HUES6 (cell line): ENCODE data around the gene EFNA3.

ENCODE experiments used
- H3K27ac ChIP-seq: 2 replicates; pipeline ENCODE4 v1.7.0; 2013; ENCODE audit warnings: low read depth, mild to moderate bottlenecking, low read length, inconsistent platforms
- H3K27me3 ChIP-seq: 2 replicates; pipeline ENCODE4 v1.6.1; 2013; ENCODE audit warnings: low read length; ENCODE audit not compliant: control insufficient read depth, insufficient read depth
- H3K36me3 ChIP-seq: 2 replicates; pipeline ENCODE4 v1.6.1; 2013; ENCODE audit warnings: low read length; ENCODE audit not compliant: control insufficient read depth, insufficient read depth
- H3K4me1 ChIP-seq: 2 replicates; pipeline ENCODE4 v1.6.1; 2013; ENCODE audit warnings: low read length; ENCODE audit not compliant: control insufficient read depth, insufficient read depth
- H3K4me3 ChIP-seq: 2 replicates; pipeline ENCODE4 v1.5.1; 2013; ENCODE audit warnings: low read depth, low read length
- H3K9ac ChIP-seq: one replicate; pipeline ENCODE4 v1.6.1; 2013; ENCODE audit warnings: mild to moderate bottlenecking, low read length
- H3K9me3 ChIP-seq: 2 replicates; pipeline ENCODE4 v1.6.1; 2013; ENCODE audit warnings: low read depth, low read length; ENCODE audit not compliant: control insufficient read depth, insufficient read depth

EFNA3 gene

DNA sequence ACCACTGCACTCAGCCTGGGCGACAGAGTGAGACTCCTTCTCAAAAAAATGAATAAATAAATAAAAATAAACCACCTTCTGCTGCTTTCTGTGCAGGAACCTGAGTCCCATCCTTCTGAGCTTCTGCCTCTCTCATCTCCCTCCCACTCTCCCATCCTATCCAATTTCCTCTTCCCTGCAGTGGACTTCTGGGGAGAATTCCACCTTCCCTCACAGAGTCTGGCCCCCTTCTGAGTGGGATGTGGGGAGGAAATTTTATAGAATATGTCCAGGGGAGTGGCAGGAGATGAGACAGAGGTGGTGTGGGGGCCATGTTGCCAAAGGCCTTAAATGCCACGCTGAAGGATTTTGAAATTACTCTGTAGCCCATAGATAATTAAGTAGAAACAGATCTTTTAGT is 43.7 kb downstream of the EFNA3 start:
- Histone ChIP-seq H3K36me3 (no peaks in the 10 kb centered on the region), H3K4me1 (peaks cover 27% of the 10 kb centered on the region), H3K27me3 (peaks cover 51% of the 10 kb centered on the region), H3K9me3 (no peaks in the 10 kb centered on the region), H3K9ac (no peak overlapping the region), H3K27ac (no peak overlapping the region), H3K4me3 (no peak overlapping the region)

DNA sequence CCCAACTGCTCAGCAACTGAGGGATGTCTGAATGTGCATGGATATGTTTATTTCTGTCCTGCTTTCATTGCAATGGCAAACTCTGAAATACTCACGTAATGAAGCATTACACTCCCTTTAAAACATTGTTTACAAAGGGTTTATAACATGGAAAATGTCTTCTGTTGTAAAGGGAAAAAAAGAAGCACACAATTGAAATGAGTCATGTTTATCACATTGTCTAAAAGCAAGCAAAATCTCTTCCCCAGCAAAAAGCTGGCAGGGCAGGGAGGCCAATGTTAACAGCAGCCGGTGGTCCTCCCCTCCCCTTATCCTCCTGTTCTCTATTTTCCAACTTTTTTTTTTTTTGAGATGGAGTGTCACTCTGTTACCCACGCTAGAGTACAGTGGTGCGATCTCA is 45.2 kb downstream of the EFNA3 start:
- no peak overlapping the region for H3K4me3 ChIP-seq
- H3K9me3 ChIP-seq, result no peaks in the 10 kb centered on the region
- H3K27ac ChIP-seq, result no peak overlapping the region
- no peak overlapping the region for H3K9ac ChIP-seq
- H3K4me1 ChIP-seq, result peaks cover 36% of the 10 kb centered on the region
- no peaks in the 10 kb centered on the region for H3K36me3 ChIP-seq
- peaks cover 65% of the 10 kb centered on the region for H3K27me3 ChIP-seq

DNA sequence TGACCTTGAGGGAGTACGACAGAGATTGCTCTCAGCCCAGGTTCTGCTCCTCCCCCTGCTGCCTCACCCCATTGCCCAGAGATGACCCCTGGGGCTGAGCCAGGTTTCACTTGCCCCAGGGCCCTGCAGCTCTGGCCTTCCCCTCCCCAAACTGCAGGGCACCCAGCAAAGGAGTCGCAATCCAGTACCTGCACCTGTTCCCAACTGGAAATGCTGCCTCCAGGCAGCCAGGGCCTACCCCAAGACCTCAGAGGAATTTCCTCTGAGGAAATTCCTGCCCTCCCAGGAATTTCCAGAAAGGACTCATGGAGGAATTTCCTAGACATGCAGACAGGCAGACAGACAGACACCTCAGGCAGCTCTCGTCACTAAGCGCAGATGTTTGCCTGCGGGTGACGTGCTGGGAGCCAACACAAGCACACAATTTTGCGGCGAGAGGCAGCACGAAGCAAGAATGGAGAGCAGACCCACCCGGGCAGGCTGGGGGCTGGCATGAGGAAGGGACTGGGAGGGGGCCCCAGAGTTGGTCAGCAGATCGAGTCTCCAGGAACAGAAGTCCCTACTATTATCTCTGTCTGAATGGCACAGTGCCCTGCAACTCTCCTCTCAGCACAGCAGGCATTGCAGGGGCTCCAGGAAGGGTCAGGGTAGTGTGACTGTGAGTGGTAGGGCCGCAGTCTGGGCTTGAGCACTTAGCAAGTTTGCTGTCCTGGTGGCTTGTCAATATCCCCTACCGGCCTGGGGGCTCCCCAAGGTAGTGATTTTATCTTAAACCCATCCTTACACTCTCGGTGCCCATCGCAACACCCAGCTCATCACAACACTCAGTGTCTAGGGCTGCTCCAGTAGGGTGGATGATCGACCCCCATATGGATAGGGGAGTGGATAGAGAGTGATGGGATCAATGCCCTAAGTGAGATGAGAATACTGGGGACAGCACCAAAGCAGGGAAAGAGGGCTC is 46.1 kb downstream of the EFNA3 start:
- Histone ChIP-seq H3K4me1 (peaks cover 46% of the 10 kb centered on the region), H3K27me3 (peaks cover 72% of the 10 kb centered on the region), H3K36me3 (no peaks in the 10 kb centered on the region), H3K9ac (no peak overlapping the region), H3K9me3 (no peaks in the 10 kb centered on the region), H3K4me3 (0 out of 2 replicates have a peak overlapping the region, but pooled peaks have one; percentile 84), H3K27ac (no peak overlapping the region)

DNA sequence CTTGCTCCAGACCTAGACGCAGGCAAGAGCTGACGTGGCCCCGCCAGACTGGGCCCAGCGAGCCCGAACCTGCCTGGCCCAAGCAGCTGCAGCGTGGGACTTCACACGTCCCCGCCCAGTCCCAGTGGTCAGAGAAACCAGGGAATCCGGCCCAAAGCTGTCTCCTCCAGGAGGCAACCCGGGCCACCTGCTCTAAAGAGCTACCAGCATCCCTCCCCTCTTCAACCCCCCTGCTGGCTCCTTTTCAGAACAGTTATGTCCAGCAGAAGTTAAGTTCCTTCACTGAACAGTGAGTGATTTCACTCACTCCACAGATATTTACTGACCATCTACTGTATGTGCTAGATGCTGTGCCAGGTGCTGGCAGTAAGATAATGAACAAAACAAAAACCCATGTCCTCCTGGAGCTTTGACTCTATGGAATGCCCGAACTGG is 46.9 kb downstream of the EFNA3 start:
- no peaks in the 10 kb centered on the region for H3K9me3 ChIP-seq
- peaks cover 52% of the 10 kb centered on the region for H3K4me1 ChIP-seq
- peaks cover 65% of the 10 kb centered on the region for H3K27me3 ChIP-seq
- peak overlapping the region; percentile 11 for H3K9ac ChIP-seq
- H3K36me3 ChIP-seq, result no peaks in the 10 kb centered on the region
- peak overlapping the region; percentile 84 for H3K4me3 ChIP-seq
- H3K27ac ChIP-seq, result no peak overlapping the region

DNA sequence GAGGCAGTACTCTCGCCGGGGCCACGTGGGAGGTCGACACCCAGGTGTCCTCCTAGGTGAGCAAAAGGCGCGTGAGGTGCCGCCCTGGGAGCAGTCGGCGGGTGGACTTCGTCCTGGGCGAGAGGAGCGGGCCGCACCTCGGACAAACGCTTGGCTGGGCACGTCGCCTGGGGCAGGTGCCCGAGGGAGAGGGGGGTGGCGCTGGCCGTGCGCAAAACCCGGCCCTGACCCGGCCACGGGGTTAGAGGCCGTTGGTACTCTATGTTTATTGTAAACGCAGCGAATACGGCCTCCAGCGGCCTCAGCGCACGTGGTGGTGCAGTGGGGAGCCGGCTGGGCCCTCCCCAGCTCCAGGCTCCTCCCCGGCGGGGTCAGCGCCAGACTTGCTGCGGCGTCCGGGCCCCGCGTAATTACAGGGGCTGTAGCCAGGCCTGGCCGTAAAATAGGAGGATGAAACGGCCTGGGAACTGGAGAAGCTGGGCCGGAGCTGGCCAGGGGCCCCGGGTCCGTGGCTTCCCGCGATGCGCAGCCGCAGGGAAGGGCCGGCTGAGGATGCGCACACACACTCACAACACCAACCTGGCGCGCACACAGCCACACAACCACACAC is 47.4 kb downstream of the EFNA3 start:
- peaks cover 54% of the 10 kb centered on the region for H3K4me1 ChIP-seq
- peak overlapping the region; percentile 11 for H3K9ac ChIP-seq
- no peak overlapping the region for H3K27ac ChIP-seq
- peak overlapping the region; percentile 84 for H3K4me3 ChIP-seq
- peaks cover under 1% of the 10 kb centered on the region; the same call in 1 of the 2 replicates for H3K36me3 ChIP-seq
- H3K9me3 ChIP-seq, result no peaks in the 10 kb centered on the region
- H3K27me3 ChIP-seq, result peaks cover 69% of the 10 kb centered on the region

DNA sequence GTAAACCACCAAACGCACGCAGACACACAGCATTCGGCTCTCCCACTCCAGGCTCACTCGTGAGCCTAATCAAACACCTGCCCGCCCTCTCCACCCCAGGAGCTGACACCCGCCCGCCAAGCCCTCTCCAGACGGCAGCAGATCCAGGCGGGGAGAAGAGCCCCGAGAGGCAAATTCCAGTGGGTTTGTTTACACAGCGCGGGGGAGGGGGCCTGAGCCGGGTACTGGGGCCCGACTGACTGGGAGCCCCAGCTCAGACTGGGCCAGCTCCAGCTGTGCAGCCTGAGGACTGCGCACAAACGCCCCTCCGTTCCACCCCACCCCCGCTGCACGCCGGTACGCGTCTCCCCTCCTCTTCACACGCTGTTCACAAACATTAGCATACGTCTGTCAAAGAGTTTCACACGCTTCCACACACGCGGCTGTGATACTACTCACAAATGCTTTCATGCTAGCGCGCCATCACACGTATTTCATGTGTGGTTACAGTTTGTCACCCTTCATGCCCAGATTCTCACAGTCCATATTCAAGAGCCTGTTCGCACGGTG is 48.0 kb downstream of the EFNA3 start:
- H3K27me3 ChIP-seq, result peaks cover 65% of the 10 kb centered on the region
- no peaks in the 10 kb centered on the region for H3K9me3 ChIP-seq
- H3K4me3 ChIP-seq, result peak overlapping the region; percentile 84
- H3K36me3 ChIP-seq, result peaks cover 6% of the 10 kb centered on the region; the same call in 1 of the 2 replicates
- H3K27ac ChIP-seq, result no peak overlapping the region
- peak overlapping the region; percentile 9 for H3K9ac ChIP-seq
- H3K4me1 ChIP-seq, result peaks cover 54% of the 10 kb centered on the region

DNA sequence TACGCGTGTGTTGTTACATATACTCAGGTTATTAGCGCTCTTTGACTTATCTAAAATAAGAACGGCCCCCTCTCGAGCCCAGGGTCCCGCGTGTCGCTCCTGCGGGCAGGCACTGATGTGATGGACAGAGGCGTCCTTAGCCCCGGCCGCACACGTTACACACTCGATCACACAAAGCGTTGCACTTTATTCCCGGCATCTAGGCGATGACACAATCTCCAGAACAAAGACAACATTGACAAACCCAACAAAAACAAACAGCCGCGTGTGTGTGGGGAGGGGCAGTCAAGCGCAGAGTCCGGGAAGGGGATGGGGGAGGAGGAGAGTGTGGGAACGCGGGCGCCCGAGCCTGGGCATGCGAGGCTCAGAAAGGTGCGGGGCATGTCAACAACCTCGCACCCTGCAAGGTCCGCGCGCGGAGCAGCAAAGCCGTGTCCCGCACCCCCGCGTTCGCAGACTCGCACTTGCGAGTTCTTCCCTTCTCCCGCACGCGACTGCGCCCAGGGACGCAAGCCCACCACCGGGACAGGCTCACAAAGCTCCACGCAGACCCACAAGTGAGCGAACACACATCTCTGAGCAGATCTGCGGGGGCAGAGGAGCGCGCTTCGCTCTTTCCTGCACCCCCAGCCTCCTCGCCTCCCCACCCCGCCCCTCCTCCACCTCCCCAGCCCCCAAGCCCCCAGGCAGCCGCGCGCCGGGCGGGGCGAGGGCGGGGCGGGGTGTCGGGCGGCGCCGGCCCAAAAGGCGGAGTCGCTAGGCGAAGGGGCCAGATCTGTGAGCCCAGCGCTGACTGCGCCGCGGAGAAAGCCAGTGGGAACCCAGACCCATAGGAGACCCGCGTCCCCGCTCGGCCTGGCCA is 48.7 kb downstream of the EFNA3 start, which contains the start of gene EFNA1:
Gene EFNA1, plus strand, starts transcription at position 772 of the 862 bp plus-strand sequence. CDS start 102 bp downstream, outside the sequence.
- Histone ChIP-seq H3K27ac (no peak within 1 kb of the TSS), H3K4me1 (peaks cover 54% of the 10 kb centered on the region), H3K4me3 (peak within 1 kb of the TSS; percentile 84), H3K36me3 (peaks cover 9% of the 10 kb centered on the region; the same call in 1 of the 2 replicates), H3K27me3 (peaks cover 65% of the 10 kb centered on the region), H3K9me3 (no peaks in the 10 kb centered on the region), H3K9ac (peak within 1 kb of the TSS; percentile 40)

DNA sequence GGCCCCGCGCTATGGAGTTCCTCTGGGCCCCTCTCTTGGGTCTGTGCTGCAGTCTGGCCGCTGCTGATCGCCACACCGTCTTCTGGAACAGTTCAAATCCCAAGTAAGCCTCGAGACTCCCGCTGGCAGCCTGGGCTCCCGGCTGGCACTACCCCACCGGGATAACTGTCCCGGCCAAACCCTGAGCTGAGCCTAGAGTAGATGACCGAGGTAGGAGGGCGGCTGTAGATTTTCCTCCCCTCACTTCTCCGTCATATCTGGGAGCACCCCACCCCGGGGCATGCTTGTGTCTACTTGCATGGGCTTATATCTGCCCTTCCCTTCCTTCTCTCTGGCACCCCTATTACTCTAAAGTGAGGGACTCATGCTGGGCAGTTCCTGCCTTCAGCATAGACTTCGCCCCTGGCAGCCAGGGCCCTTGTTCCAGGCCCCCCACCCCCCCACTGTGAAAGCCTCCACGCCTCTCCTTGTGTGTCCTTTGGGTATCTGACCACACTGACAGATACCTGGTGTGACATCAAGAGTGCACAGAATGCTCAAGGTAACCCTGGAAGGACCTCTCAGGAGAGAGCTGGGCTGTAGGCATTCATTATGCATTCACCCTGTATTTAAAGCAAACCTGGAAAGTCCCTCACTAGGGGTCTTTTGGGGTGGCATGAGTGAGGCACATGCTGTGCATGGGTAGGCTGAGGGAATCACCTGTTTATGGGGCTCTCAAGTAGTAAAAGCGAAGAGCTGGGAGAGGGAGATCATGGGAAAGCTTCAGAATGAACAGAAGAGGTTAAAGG is 49.5 kb downstream of the EFNA3 start:
- peak overlapping the region; percentile 84 for H3K4me3 ChIP-seq
- H3K4me1 ChIP-seq, result peaks cover 54% of the 10 kb centered on the region
- peak overlapping the region; percentile 40 for H3K9ac ChIP-seq
- no peaks in the 10 kb centered on the region for H3K9me3 ChIP-seq
- H3K36me3 ChIP-seq, result peaks cover 9% of the 10 kb centered on the region; the same call in 1 of the 2 replicates
- peaks cover 65% of the 10 kb centered on the region for H3K27me3 ChIP-seq
- H3K27ac ChIP-seq, result no peak overlapping the region

DNA sequence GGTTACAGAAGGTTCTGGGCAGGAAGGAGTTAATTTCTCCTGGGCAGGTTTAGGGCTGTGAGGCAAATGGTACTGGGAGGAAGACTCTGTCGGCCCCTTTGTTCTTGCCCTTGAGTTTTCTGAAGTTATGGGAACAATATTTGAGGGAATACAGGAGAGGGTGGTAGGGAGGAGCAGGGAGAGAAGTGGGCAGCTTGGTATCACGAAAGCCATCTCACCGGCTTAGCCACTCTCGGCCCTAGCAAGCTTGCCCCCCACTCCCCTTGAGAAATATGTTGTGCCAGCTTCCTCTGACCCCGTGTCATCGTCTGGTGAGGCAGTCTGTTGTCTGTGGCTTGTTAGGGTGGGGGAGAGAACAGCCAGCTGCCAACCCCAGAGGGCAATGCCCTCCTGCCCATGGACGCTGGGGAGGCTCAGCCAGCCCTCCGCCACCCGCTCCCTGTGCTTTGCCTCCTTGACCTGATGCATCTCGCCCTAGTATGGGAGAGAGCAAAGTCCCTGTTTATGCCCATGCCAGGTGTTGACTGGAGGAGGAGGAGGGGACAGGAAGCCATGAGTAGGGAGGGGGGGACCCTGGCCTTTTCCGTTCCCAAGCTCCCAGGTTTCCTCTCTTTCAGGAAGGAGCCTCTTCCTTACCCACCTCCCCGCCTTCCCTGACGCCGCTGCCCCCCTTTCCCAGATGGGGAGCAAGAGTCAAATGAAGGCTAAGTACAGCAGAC is 50.3 kb downstream of the EFNA3 start:
- H3K9me3 ChIP-seq, result no peaks in the 10 kb centered on the region
- no peak overlapping the region for H3K27ac ChIP-seq
- H3K4me1 ChIP-seq, result peaks cover 54% of the 10 kb centered on the region
- H3K9ac ChIP-seq, result peak overlapping the region; percentile 32
- peaks cover 9% of the 10 kb centered on the region; the same call in 1 of the 2 replicates for H3K36me3 ChIP-seq
- H3K4me3 ChIP-seq, result peak overlapping the region; percentile 84
- H3K27me3 ChIP-seq, result peaks cover 60% of the 10 kb centered on the region
